ENCODE measurements around the gene RAMP3.

Gene RAMP3

GRCh38 chr7:45230611-45231165 is 73.1 kb downstream of the RAMP3 start:
- in situ Hi-C loops (cut with HindIII; ENCODE audit: low sequenced_read_pairs) = no loop called here
- no peak for TF ChIP-seq CTCF (IDR thresholded peaks at IDR 0.05; ENCODE audit: low read depth, low read length, missing control alignments)
- no peak for DNase-seq (ENCODE audit: low read depth)
- H3K4me3 ChIP-seq (ENCODE audit: low read depth, low read length) = no peak overlapping the region

- H3K4me3 ChIP-seq (ENCODE audit: low read depth, low read length) = no peak overlapping the region
- DNase-seq (ENCODE audit: low read depth) = no peak
- in situ Hi-C loops (cut with HindIII; ENCODE audit: low sequenced_read_pairs) = no loop called here
- TF ChIP-seq CTCF (IDR thresholded peaks at IDR 0.05; ENCODE audit: low read depth, low read length, missing control alignments) = no peak
Observed at GRCh38 chr7:45233249-45233775, 75.7 kb downstream of the RAMP3 start.

Measured in astrocyte of the cerebellum (primary cell).